ENCODE data around the gene GCNT3.

DNA sequence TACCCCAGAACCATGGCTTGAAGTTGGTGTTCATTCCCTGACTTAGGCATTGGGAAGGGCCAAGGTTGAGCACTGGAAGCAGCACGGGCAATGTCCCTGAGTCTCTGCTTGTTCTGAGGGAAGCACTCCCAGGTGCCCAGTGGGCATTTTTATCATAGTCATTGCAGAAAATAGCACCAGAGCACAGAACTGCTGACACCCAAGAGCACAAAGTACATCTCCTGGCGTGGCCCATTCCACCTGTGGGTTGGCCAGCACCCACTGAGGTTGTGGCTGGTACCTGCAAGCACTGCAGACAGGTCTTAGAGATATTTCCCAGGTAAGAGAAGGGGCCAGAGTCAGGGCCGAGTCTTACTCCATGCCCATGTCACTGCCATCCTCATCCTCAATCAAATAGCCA lies 28.5 kb upstream of the GCNT3 start:
- TF ChIP-seq POLR2AphosphoS5 (IDR thresholded peaks at IDR 0.05): no peak
- TF ChIP-seq POLR2A (IDR thresholded peaks at IDR 0.05): no peak

Data from gastroesophageal sphincter (tissue), 2 donors.